ENCODE results near the gene ALDH1A1.

Gene ALDH1A1

GRCh38 chr9:72936679-72937078, 16.2 kb downstream of the ALDH1A1 start:
- Histone ChIP-seq H3K9me3 (ENCODE audit: control insufficient read depth, insufficient read depth, low read depth, low read length) (no peaks in the 10 kb centered on the region), H3K27ac (ENCODE audit: extremely low read depth, low read depth, low read length) (no peak overlapping the region), H3K4me1 (ENCODE audit: control insufficient read depth, insufficient read depth, low read length) (no peaks in the 10 kb centered on the region), H3K36me3 (ENCODE audit: control insufficient read depth in 2 of 2, insufficient read depth in 1 of 2, low read length in 2 of 2) (no peaks in the 10 kb centered on the region), H3K4me3 (ENCODE audit: low read depth, low read length) (no peak overlapping the region)
- no peak for TF ChIP-seq ZNF274 (IDR thresholded peaks at IDR 0.05; ENCODE audit: low read length)
- TF ChIP-seq ZNF274 (tag by site-specific recombination; IDR thresholded peaks at IDR 0.05; ENCODE audit: borderline replicate concordance) = no peak
- TF ChIP-seq PRDM1 (tag by site-specific recombination; IDR thresholded peaks at IDR 0.05) = no peak
- TF ChIP-seq, protein P1, sequence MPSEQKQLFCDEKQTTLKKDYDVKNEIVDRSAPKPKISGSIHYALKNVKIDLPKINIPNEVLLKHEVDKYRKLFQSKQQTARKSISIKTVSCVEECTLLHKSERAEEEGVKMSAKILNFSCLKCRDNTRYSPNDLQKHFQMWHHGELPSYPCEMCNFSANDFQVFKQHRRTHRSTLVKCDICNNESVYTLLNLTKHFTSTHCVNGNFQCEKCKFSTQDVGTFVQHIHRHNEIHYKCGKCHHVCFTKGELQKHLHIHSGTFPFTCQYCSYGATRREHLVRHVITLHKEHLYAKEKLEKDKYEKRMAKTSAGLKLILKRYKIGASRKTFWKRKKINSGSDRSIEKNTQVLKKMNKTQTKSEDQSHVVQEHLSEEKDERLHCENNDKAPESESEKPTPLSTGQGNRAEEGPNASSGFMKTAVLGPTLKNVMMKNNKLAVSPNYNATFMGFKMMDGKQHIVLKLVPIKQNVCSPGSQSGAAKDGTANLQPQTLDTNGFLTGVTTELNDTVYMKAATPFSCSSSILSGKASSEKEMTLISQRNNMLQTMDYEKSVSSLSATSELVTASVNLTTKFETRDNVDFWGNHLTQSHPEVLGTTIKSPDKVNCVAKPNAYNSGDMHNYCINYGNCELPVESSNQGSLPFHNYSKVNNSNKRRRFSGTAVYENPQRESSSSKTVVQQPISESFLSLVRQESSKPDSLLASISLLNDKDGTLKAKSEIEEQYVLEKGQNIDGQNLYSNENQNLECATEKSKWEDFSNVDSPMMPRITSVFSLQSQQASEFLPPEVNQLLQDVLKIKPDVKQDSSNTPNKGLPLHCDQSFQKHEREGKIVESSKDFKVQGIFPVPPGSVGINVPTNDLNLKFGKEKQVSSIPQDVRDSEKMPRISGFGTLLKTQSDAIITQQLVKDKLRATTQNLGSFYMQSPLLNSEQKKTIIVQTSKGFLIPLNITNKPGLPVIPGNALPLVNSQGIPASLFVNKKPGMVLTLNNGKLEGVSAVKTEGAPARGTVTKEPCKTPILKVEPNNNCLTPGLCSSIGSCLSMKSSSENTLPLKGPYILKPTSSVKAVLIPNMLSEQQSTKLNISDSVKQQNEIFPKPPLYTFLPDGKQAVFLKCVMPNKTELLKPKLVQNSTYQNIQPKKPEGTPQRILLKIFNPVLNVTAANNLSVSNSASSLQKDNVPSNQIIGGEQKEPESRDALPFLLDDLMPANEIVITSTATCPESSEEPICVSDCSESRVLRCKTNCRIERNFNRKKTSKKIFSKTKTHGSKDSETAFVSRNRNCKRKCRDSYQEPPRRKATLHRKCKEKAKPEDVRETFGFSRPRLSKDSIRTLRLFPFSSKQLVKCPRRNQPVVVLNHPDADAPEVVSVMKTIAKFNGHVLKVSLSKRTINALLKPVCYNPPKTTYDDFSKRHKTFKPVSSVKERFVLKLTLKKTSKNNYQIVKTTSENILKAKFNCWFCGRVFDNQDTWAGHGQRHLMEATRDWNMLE (tag by site-specific recombination; conservative IDR thresholded peaks at IDR 0.05; ENCODE audit: low read depth) = no peak
- TF ChIP-seq ZNF138 (tag by site-specific recombination; IDR thresholded peaks at IDR 0.05; ENCODE audit: borderline replicate concordance) = no peak
- TF ChIP-seq ELK4 (IDR thresholded peaks at IDR 0.05; ENCODE audit: borderline replicate concordance, low read depth, low read length) = no peak
- TF ChIP-seq ZNF596 (tag by site-specific recombination; IDR thresholded peaks at IDR 0.05) = no peak
- TF ChIP-seq ZNF366 (tag by site-specific recombination; conservative IDR thresholded peaks at IDR 0.05) = no peak
- TF ChIP-seq ZNF174 (tag by site-specific recombination; IDR thresholded peaks at IDR 0.05) = no peak
- TF ChIP-seq ZNF544 (tag by site-specific recombination; IDR thresholded peaks at IDR 0.05) = no peak
- no peak for TF ChIP-seq HOXA7 (CRISPR knock-in tag; IDR thresholded peaks at IDR 0.05; ENCODE audit: borderline replicate concordance)
- no peak for TF ChIP-seq ZSCAN23 (tag by site-specific recombination; IDR thresholded peaks at IDR 0.05)
- no peak for TF ChIP-seq ZNF629 (tag by site-specific recombination; IDR thresholded peaks at IDR 0.05)
- TF ChIP-seq ZEB2 (tag by site-specific recombination; IDR thresholded peaks at IDR 0.05) = no peak
- TF ChIP-seq, protein P2, sequence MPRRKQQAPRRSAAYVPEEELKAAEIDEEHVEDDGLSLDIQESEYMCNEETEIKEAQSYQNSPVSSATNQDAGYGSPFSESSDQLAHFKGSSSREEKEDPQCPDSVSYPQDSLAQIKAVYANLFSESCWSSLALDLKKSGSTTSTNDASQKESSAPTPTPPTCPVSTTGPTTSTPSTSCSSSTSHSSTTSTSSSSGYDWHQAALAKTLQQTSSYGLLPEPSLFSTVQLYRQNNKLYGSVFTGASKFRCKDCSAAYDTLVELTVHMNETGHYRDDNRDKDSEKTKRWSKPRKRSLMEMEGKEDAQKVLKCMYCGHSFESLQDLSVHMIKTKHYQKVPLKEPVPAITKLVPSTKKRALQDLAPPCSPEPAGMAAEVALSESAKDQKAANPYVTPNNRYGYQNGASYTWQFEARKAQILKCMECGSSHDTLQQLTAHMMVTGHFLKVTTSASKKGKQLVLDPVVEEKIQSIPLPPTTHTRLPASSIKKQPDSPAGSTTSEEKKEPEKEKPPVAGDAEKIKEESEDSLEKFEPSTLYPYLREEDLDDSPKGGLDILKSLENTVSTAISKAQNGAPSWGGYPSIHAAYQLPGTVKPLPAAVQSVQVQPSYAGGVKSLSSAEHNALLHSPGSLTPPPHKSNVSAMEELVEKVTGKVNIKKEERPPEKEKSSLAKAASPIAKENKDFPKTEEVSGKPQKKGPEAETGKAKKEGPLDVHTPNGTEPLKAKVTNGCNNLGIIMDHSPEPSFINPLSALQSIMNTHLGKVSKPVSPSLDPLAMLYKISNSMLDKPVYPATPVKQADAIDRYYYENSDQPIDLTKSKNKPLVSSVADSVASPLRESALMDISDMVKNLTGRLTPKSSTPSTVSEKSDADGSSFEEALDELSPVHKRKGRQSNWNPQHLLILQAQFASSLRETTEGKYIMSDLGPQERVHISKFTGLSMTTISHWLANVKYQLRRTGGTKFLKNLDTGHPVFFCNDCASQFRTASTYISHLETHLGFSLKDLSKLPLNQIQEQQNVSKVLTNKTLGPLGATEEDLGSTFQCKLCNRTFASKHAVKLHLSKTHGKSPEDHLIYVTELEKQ (tag by site-specific recombination; IDR thresholded peaks at IDR 0.05; ENCODE audit: borderline replicate concordance) = no peak
- no peak for TF ChIP-seq ZNF398 (tag by site-specific recombination; IDR thresholded peaks at IDR 0.05)
- TF ChIP-seq ZNF510 (tag by site-specific recombination; IDR thresholded peaks at IDR 0.05; ENCODE audit: insufficient replicate concordance) = no peak
- no peak for TF ChIP-seq ZBTB49 (tag by site-specific recombination; IDR thresholded peaks at IDR 0.05; ENCODE audit: low read depth)
- no peak for TF ChIP-seq ZNF521 (tag by site-specific recombination; IDR thresholded peaks at IDR 0.05)
- TF ChIP-seq, protein P3, sequence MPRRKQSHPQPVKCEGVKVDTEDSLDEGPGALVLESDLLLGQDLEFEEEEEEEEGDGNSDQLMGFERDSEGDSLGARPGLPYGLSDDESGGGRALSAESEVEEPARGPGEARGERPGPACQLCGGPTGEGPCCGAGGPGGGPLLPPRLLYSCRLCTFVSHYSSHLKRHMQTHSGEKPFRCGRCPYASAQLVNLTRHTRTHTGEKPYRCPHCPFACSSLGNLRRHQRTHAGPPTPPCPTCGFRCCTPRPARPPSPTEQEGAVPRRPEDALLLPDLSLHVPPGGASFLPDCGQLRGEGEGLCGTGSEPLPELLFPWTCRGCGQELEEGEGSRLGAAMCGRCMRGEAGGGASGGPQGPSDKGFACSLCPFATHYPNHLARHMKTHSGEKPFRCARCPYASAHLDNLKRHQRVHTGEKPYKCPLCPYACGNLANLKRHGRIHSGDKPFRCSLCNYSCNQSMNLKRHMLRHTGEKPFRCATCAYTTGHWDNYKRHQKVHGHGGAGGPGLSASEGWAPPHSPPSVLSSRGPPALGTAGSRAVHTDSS (tag by site-specific recombination; IDR thresholded peaks at IDR 0.05) = no peak
- CTCF ChIA-PET = interaction anchor here (1.2 kb wide), 1 partner anchor 8 kb away, joined by 3 read pairs; no protein-coding TSS in a partner anchor
- POLR2A ChIA-PET = no interaction called here

Data from HEK293 (cell line).